Calu3 (cell line): Measurements from ENCODE around the gene ANKDD1A. TPM values are rescaled to one million over a fixed set of nuclear protein-coding genes. Genes with fewer than 3 reads are reported as not detected.
A peak's percentile ranks its signal among the peaks of the same experiment; 100 is the strongest.

Experiments
- BruUV-seq: library from RNA; stranded (reverse); fragments of 400-500 nt; replicated peaks from 2 replicates; lab custom pipeline; 2021; lab: Mats Ljungman, UMichigan
- CTCF ChIA-PET: fragments of 300-600 bp; sonication (Branson Sonifier 250); formaldehyde crosslinking; loops from one replicate; lab custom pipeline; 2022; ENCODE audit warnings: antibody characterized with exemption; lab: Charles Lee
- DNase-seq: peaks from one replicate; pipeline ENCODE4 v3.0.0; 2022
- H3K27ac Mint-ChIP-seq: one replicate; pipeline ENCODE4 v1.8.0; 2022; ENCODE audit warnings: mixed read lengths; ENCODE audit not compliant: unreplicated experiment
- H3K27me3 Mint-ChIP-seq: one replicate; pipeline ENCODE4 v1.8.0; 2022; ENCODE audit warnings: mixed read lengths; ENCODE audit not compliant: unreplicated experiment
- H3K36me3 Mint-ChIP-seq: one replicate; pipeline ENCODE4 v1.8.0; 2022; ENCODE audit warnings: mild to moderate bottlenecking, moderate library complexity, mixed read lengths; ENCODE audit not compliant: insufficient read depth, unreplicated experiment
- H3K4me1 Mint-ChIP-seq: one replicate; pipeline ENCODE4 v1.8.0; 2022; ENCODE audit warnings: mild to moderate bottlenecking, low read depth, mixed read lengths; ENCODE audit not compliant: unreplicated experiment
- H3K4me3 Mint-ChIP-seq: one replicate; pipeline ENCODE4 v1.8.0; 2022; ENCODE audit warnings: mild to moderate bottlenecking, low read depth, moderate library complexity, mixed read lengths; ENCODE audit not compliant: unreplicated experiment
- H3K9me3 Mint-ChIP-seq: one replicate; pipeline ENCODE4 v1.8.0; 2022; ENCODE audit warnings: low read depth, mixed read lengths; ENCODE audit not compliant: unreplicated experiment
- intact Hi-C: fragments of 100-400 bp; cut with micrococcal nuclease; formaldehyde crosslinking; loops from one replicate; pipeline ENCODE4 v1.10.0; 2022; ENCODE audit not compliant: unreplicated experiment
- total RNA-seq: library from RNA; stranded (reverse); gene quantifications from 2 replicates; pipeline ENCODE4 v1.2.3, GENCODE V29; 2022
- TF ChIP-seq, protein P1 (sequence below): fragments of 200-600 bp; IDR thresholded peaks from one replicate; pipeline ENCODE4 v1.8.0; 2022; ENCODE audit warnings: antibody characterized with exemption; ENCODE audit not compliant: unreplicated experiment

The ANKDD1A gene
- total RNA-seq, 1 experiment from 2014 or later, result 0.42 TPM

DNA sequence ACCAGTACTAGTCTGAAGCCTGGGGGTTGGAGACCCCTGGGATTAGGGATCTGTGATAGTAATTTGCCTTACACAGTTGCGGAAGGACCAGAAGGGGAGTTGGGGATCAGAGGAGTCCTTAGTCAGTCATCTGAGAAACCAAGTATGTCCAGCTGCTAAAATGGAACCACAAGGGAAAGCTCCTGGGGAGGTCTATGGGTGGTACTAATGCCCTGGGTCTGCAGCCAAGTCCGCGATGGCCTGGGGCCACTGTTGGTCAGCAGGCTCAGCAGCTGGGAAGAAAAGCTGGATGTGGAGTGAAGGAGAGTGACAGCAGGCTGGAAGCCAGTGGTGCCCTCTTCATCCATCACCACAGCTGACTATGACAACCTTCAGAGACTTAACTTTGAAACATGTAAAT is 2.2 kb upstream of the ANKDD1A start:
- CTCF ChIA-PET, result interaction anchor here (0.7 kb wide), 1 partner anchor 825 kb away, joined by 4 read pairs; no protein-coding TSS in a partner anchor
- intact Hi-C loops, result no loop called here

GRCh38 chr15:64912379-64913325 is 950 bp downstream of the ANKDD1A start:
- CTCF ChIA-PET, result interaction anchor here (0.5 to 0.6 kb wide), 2 partner anchors 410 to 908 kb away, joined by 3 to 4 read pairs; no protein-coding TSS in a partner anchor
- Mint-ChIP-seq H3K27ac (no peak overlapping the region), H3K27me3 (peaks cover 90% of the 10 kb centered on the region), H3K4me1 (peaks cover 8% of the 10 kb centered on the region), H3K9me3 (no peaks in the 10 kb centered on the region), H3K4me3 (peak overlapping the region; percentile 80), H3K36me3 (peaks cover 5% of the 10 kb centered on the region)
- no TSS peak for BruUV-seq
- intact Hi-C loops, result no loop called here
- DNase-seq, result no peak
- TF ChIP-seq, protein P1, sequence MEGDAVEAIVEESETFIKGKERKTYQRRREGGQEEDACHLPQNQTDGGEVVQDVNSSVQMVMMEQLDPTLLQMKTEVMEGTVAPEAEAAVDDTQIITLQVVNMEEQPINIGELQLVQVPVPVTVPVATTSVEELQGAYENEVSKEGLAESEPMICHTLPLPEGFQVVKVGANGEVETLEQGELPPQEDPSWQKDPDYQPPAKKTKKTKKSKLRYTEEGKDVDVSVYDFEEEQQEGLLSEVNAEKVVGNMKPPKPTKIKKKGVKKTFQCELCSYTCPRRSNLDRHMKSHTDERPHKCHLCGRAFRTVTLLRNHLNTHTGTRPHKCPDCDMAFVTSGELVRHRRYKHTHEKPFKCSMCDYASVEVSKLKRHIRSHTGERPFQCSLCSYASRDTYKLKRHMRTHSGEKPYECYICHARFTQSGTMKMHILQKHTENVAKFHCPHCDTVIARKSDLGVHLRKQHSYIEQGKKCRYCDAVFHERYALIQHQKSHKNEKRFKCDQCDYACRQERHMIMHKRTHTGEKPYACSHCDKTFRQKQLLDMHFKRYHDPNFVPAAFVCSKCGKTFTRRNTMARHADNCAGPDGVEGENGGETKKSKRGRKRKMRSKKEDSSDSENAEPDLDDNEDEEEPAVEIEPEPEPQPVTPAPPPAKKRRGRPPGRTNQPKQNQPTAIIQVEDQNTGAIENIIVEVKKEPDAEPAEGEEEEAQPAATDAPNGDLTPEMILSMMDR, result no peak

More for the DNA sequence above, 2.2 kb upstream of the ANKDD1A start:
- no peak overlapping the region for H3K27ac Mint-ChIP-seq
- no peak for DNase-seq
- H3K4me3 Mint-ChIP-seq, result no peak overlapping the region
- no TSS peak for BruUV-seq
- peaks cover 15% of the 10 kb centered on the region for H3K4me1 Mint-ChIP-seq
- peaks cover 67% of the 10 kb centered on the region for H3K27me3 Mint-ChIP-seq
- H3K36me3 Mint-ChIP-seq, result peaks cover 5% of the 10 kb centered on the region
- TF ChIP-seq, protein P1, result no peak
- peaks cover 4% of the 10 kb centered on the region for H3K9me3 Mint-ChIP-seq

- BruUV-seq, result no TSS peak
- H3K4me1 Mint-ChIP-seq, result peaks cover 8% of the 10 kb centered on the region
- H3K27me3 Mint-ChIP-seq, result peaks cover 84% of the 10 kb centered on the region
- H3K4me3 Mint-ChIP-seq, result no peak overlapping the region
- no peak for DNase-seq
- no peak overlapping the region for H3K27ac Mint-ChIP-seq
- peaks cover 10% of the 10 kb centered on the region for H3K36me3 Mint-ChIP-seq
- CTCF ChIA-PET, result interaction anchor here (0.7 kb wide), 1 partner anchor 27 kb away, joined by 3 read pairs; no protein-coding TSS in a partner anchor
- TF ChIP-seq, protein P1, result no peak
- H3K9me3 Mint-ChIP-seq, result no peaks in the 10 kb centered on the region
- intact Hi-C loops, result no loop called here
Observed at GRCh38 chr15:64915518-64916227, 4.0 kb downstream of the ANKDD1A start.

DNA sequence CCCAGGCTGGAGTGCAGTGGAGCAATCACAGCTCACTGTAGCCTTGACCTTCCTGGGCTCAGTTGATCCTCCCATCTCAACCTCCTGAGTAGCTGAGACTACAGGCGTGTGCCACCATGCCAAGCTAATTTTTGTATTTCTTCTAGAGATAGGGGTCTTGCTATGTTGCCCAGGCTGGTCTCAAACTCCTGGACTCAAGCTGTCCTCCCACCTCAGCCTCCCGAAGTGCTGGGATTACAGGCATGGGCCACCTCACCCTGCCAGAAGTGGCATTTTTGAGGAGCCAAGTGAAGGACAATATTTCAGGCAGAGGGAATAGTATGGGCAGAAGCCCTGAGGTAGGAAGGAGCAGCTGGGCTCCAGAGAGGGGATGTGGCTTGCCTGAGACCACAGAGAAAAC is 4.7 kb downstream of the ANKDD1A start:
- no peak for DNase-seq
- BruUV-seq, result no TSS peak
- Mint-ChIP-seq H3K4me3 (no peak overlapping the region), H3K9me3 (no peaks in the 10 kb centered on the region), H3K4me1 (peaks cover 3% of the 10 kb centered on the region), H3K27ac (no peak overlapping the region), H3K36me3 (peaks cover 8% of the 10 kb centered on the region), H3K27me3 (peaks cover 77% of the 10 kb centered on the region)
- intact Hi-C loops, result no loop called here
- TF ChIP-seq, protein P1, result no peak
- CTCF ChIA-PET, result interaction anchor here (0.7 kb wide), 2 partner anchors 26 to 96 kb away, joined by 3 to 4 read pairs; no protein-coding TSS in a partner anchor
